Endothelial cell of umbilical vein (primary cell): ENCODE data around the gene GNAL. TPM values are rescaled to one million over a fixed set of nuclear protein-coding genes. Genes with fewer than 3 reads are reported as not detected.

Source experiments
- BruUV-seq: library from RNA; stranded (reverse); fragments of 400-500 nt; replicated peaks from 2 replicates; lab custom pipeline; 2021; lab: Mats Ljungman, UMichigan
- CTCF ChIA-PET: fragments of 300-600, 350-600 bp; sonication (Branson Sonifier 250); formaldehyde crosslinking; loops from one replicate; lab custom pipeline; 2021; ENCODE audit warnings: antibody characterized with exemption, inconsistent platforms; lab: Charles Lee
- POLR2A ChIA-PET: fragments of 300-600, 350-600 bp; sonication (Branson Sonifier 250); formaldehyde crosslinking; loops from one replicate; lab custom pipeline; 2021; ENCODE audit warnings: antibody characterized with exemption, inconsistent platforms; lab: Charles Lee
- DNase-seq: peaks from one replicate; pipeline ENCODE4 v3.0.0-alpha.2; 2011; ENCODE audit warnings: low read depth, low spot score
- FAIRE-seq: peaks from 2 replicates; lab custom pipeline; 2011; peaks lifted over from hg19 to GRCh38; lab: Jason Lieb, UNC
- H2AFZ ChIP-seq: 2 replicates; pipeline ENCODE4 v1.6.0; 2012; ENCODE audit warnings: low read depth, low read length, control low read depth, inconsistent platforms
- H3K27ac ChIP-seq: 2 replicates; pipeline ENCODE4 v1.5.1; 2011; ENCODE audit warnings: low read depth, mild to moderate bottlenecking, control low read depth, low read length, moderate library complexity; ENCODE audit not compliant: insufficient read depth
- H3K27me3 ChIP-seq, 2 experiments: 2 replicates each; pipeline versions ENCODE4 v1.6.0 to v1.6.1; 2011; ENCODE audit warnings: low read length in 2 of 2, mixed read lengths in 1 of 2; ENCODE audit not compliant: control insufficient read depth in 2 of 2, insufficient read depth in 2 of 2
- H3K36me3 ChIP-seq, 2 experiments: 2 replicates in 1 of 2; 3 replicates in 1 of 2; pipeline ENCODE4 v1.5.1; 2011; ENCODE audit warnings: low read length in 2 of 2, mild to moderate bottlenecking in 1 of 2, moderate library complexity in 1 of 2; ENCODE audit not compliant: control insufficient read depth in 2 of 2, insufficient read depth in 2 of 2; ENCODE audit errors: extremely low read depth in 1 of 2
- H3K4me1 ChIP-seq: 3 replicates; pipeline ENCODE4 v1.5.1; 2011; ENCODE audit warnings: mild to moderate bottlenecking, low read length; ENCODE audit not compliant: control insufficient read depth, insufficient read depth; ENCODE audit errors: extremely low read depth
- H3K4me2 ChIP-seq: 2 replicates; pipeline ENCODE4 v1.6.1; 2011; ENCODE audit warnings: low read length, control low read depth, mixed read lengths; ENCODE audit not compliant: insufficient read depth
- H3K4me3 ChIP-seq, 3 experiments: fragments of 200-600 bp in 1 of 3; sonication (generic), shearing (Covaris generic) in 1 of 3; replicated peaks in 1 of 3; 2 replicates each; pipeline ENCODE4 v1.5.1; 2011 to 2016; ENCODE audit warnings: control low read depth in 3 of 3, low read length in 3 of 3, mild to moderate bottlenecking in 2 of 3, inconsistent platforms in 1 of 3, low read depth in 1 of 3, moderate library complexity in 1 of 3; ENCODE audit not compliant: insufficient read depth in 1 of 3
- H3K79me2 ChIP-seq: 2 replicates; pipeline ENCODE4 v1.6.0; 2012; ENCODE audit warnings: low read length, inconsistent platforms; ENCODE audit not compliant: control insufficient read depth, insufficient read depth
- H3K9ac ChIP-seq: replicated peaks from 2 replicates; pipeline ENCODE3; 2011; ENCODE audit warnings: low read length, control low read depth; ENCODE audit not compliant: insufficient read depth; ENCODE audit errors: extremely low read depth
- H3K9me1 ChIP-seq: replicated peaks from 3 replicates; pipeline ENCODE4 v1.6.0; 2011; ENCODE audit warnings: mild to moderate bottlenecking, low read length; ENCODE audit not compliant: control insufficient read depth, insufficient read depth; ENCODE audit errors: extremely low read depth
- H3K9me3 ChIP-seq: replicated peaks from 2 replicates; pipeline ENCODE4 v1.5.1; 2012; ENCODE audit warnings: low read length, inconsistent platforms; ENCODE audit not compliant: control insufficient read depth, insufficient read depth
- H4K20me1 ChIP-seq: replicated peaks from 2 replicates; pipeline ENCODE3; 2011; ENCODE audit warnings: mild to moderate bottlenecking, low read length; ENCODE audit not compliant: control insufficient read depth, insufficient read depth; ENCODE audit errors: extremely low read depth
- CTCF ChIP-seq, 2 donors: IDR thresholded peaks; 1 replicate in 1 of 2; 2 replicates in 1 of 2; pipeline ENCODE4 v1.5.1; 2011; ENCODE audit warnings: low read length in 2 of 2, mild to moderate bottlenecking in 2 of 2, moderate library complexity in 2 of 2, control low read depth in 1 of 2, inconsistent platforms in 1 of 2, low read depth in 1 of 2; ENCODE audit not compliant: insufficient read depth in 1 of 2; ENCODE audit errors: extremely low read depth in 1 of 2
- EZH2 ChIP-seq: IDR thresholded peaks from 2 replicates; pipeline ENCODE4 v1.6.1; 2012; ENCODE audit warnings: borderline replicate concordance, low read depth, mild to moderate bottlenecking, moderate library complexity, low read length, inconsistent platforms; ENCODE audit not compliant: severe bottlenecking
- FOS ChIP-seq: IDR thresholded peaks from 2 replicates; pipeline ENCODE4 v1.6.1; 2011; ENCODE audit warnings: mild to moderate bottlenecking, low read length, moderate library complexity, borderline replicate concordance; ENCODE audit not compliant: insufficient read depth
- GATA2 ChIP-seq: IDR thresholded peaks from 2 replicates; pipeline ENCODE4 v1.7.0; 2011; ENCODE audit warnings: low read depth, mild to moderate bottlenecking, moderate library complexity, mixed read lengths, low read length; ENCODE audit not compliant: insufficient read length, insufficient read depth
- JUN ChIP-seq: IDR thresholded peaks from 2 replicates; pipeline ENCODE4 v1.6.1; 2011; ENCODE audit warnings: borderline replicate concordance, low read depth; ENCODE audit not compliant: insufficient read length, insufficient read depth
- MAX ChIP-seq: IDR thresholded peaks from 2 replicates; pipeline ENCODE4 v1.6.1; 2011; ENCODE audit not compliant: insufficient read depth, insufficient read length
- MYC ChIP-seq: IDR thresholded peaks from one replicate; pipeline ENCODE4 v1.6.1; 2011; ENCODE audit warnings: mild to moderate bottlenecking, low read depth, low read length
- POLR2A ChIP-seq: IDR thresholded peaks from 2 replicates; pipeline ENCODE4 v1.6.1; 2012; ENCODE audit warnings: low read depth, mild to moderate bottlenecking, control low read depth, low read length
- POLR2AphosphoS5 ChIP-seq: IDR thresholded peaks from 2 replicates; pipeline ENCODE4 v1.6.1; 2012; ENCODE audit warnings: low read depth, mild to moderate bottlenecking, control low read depth, low read length, moderate library complexity; ENCODE audit not compliant: insufficient read depth
- dilution Hi-C: fragments of 300-500 bp; cut with MboI; formaldehyde crosslinking; loops from one replicate; pipeline ENCODE4 v1.15.0; 2019; ENCODE audit warnings: low sequenced_read_pairs; ENCODE audit not compliant: extremely low pct_ligation_motif_present
- intact Hi-C: fragments of 100-400 bp; cut with micrococcal nuclease; formaldehyde crosslinking; loops from one replicate; pipeline ENCODE4 v1.10.0; 2022
- polyA plus RNA-seq, 4 experiments: library from polyadenylated mRNA; depleted of rRNA in 3 of 4; stranded (reverse) in 3 of 4; unstranded in 1 of 4; fragments of >200 nt; gene quantifications; 2 replicates each; pipeline versions ENCODE4 v1.2.1 to v1.2.3, GENCODE V29; 2011 to 2012; ENCODE audit warnings: missing spikeins in 1 of 4
- total RNA-seq: library from RNA; stranded (reverse); gene quantifications from 2 replicates; pipeline ENCODE4 v1.2.3, GENCODE V29; 2021

Gene GNAL
- total and polyA plus RNA-seq, 2 donors (not counting 3 experiments of a cell fraction or from before 2014, with no cell fraction given), result 0.07 to 0.73 TPM

GRCh38 chr18:11821643-11822237, 132.7 kb downstream of the GNAL start:
- POLR2A ChIA-PET, result interaction anchor here (0.6 kb wide), 1 partner anchor 94 kb away, joined by 3 read pairs; no protein-coding TSS in a partner anchor

More at GRCh38 chr18:11821643-11822237, 132.7 kb downstream of the GNAL start:
- Histone ChIP-seq H3K27me3 (no peaks in the 10 kb centered on the region), H3K4me3 (no peak overlapping the region), H3K9me3 (no peaks in the 10 kb centered on the region), H3K36me3 (no peaks in the 10 kb centered on the region), H4K20me1 (no peaks in the 10 kb centered on the region), H3K79me2 (no peaks in the 10 kb centered on the region), H3K4me1 (no peaks in the 10 kb centered on the region), H3K9me1 (no peaks in the 10 kb centered on the region), H3K4me2 (no peak overlapping the region), H3K9ac (no peak overlapping the region), H3K27ac (no peak overlapping the region), H2AFZ (no peak overlapping the region)
- dilution Hi-C loops, result no loop called here
- CTCF ChIA-PET, result no interaction called here
- no peak for FAIRE-seq
- no peak for TF ChIP-seq JUN
- TF ChIP-seq MYC, result no peak
- no peak for TF ChIP-seq POLR2AphosphoS5
- no peak for TF ChIP-seq FOS
- no peak for TF ChIP-seq GATA2
- TF ChIP-seq MAX, result no peak
- no peak for TF ChIP-seq POLR2A
- TF ChIP-seq EZH2, result no peak
- TF ChIP-seq CTCF (IDR thresholded peaks at IDR 0.05; ENCODE audit: extremely low read depth in 1 of 2, insufficient read depth in 1 of 2, low read depth in 1 of 2, low read length in 2 of 2), result no peak
- no peak for DNase-seq
- intact Hi-C loops, result no loop called here
- no TSS peak for BruUV-seq
